Fibroblast of lung (primary cell): ENCODE data around the gene SYNPR. TPM values are rescaled to one million over a fixed set of nuclear protein-coding genes. Genes with fewer than 3 reads are reported as not detected.

Experiments
- DNase-seq, 2 donors: peaks; one replicate each; pipeline versions ENCODE4 v3.0.0 to v3.0.0-alpha.2; 2010; ENCODE audit warnings: low read depth in 2 of 2
- H2AFZ ChIP-seq: 2 replicates; pipeline ENCODE4 v1.5.1; 2012; ENCODE audit warnings: low read length, control low read depth, inconsistent platforms
- H3K27ac ChIP-seq: 2 replicates; pipeline ENCODE4 v1.5.1; 2011; ENCODE audit warnings: low read length, control low read depth; ENCODE audit not compliant: insufficient read depth
- H3K27me3 ChIP-seq: 2 replicates; pipeline ENCODE4 v1.5.1; 2011; ENCODE audit warnings: mild to moderate bottlenecking, low read length; ENCODE audit not compliant: control insufficient read depth, insufficient read depth
- H3K36me3 ChIP-seq: 2 replicates; pipeline ENCODE4 v1.5.1; 2011; ENCODE audit warnings: low read length; ENCODE audit not compliant: control insufficient read depth, insufficient read depth
- H3K4me1 ChIP-seq: 2 replicates; pipeline ENCODE4 v1.5.1; 2011; ENCODE audit warnings: low read length; ENCODE audit not compliant: control insufficient read depth, insufficient read depth; ENCODE audit errors: extremely low read depth
- H3K4me2 ChIP-seq: 2 replicates; pipeline ENCODE4 v1.5.1; 2011; ENCODE audit warnings: low read length, control low read depth; ENCODE audit not compliant: insufficient read depth; ENCODE audit errors: extremely low read depth
- H3K4me3 ChIP-seq, 4 experiments: fragments of 200-600 bp in 1 of 4; sonication (generic) in 1 of 4; replicated peaks in 1 of 4; 2 replicates each; pipeline ENCODE4 v1.5.1; 2011 to 2016; ENCODE audit warnings: low read length in 4 of 4, low read depth in 3 of 4, mild to moderate bottlenecking in 3 of 4, control low read depth in 2 of 4, inconsistent platforms in 1 of 4, mixed read lengths in 1 of 4; ENCODE audit not compliant: insufficient read depth in 1 of 4; ENCODE audit errors: control extremely low read depth in 1 of 4
- H3K79me2 ChIP-seq: 2 replicates; pipeline ENCODE4 v1.5.1; 2012; ENCODE audit warnings: mild to moderate bottlenecking, low read length, inconsistent platforms; ENCODE audit not compliant: control insufficient read depth, insufficient read depth
- H3K9ac ChIP-seq: 2 replicates; pipeline ENCODE4 v1.5.1; 2011; ENCODE audit warnings: mild to moderate bottlenecking, low read length, control low read depth; ENCODE audit not compliant: insufficient read depth
- H3K9me3 ChIP-seq: 2 replicates; pipeline ENCODE4 v1.5.1; 2012; ENCODE audit warnings: low read depth, low read length; ENCODE audit not compliant: control insufficient read depth, insufficient read depth
- H4K20me1 ChIP-seq: 2 replicates; pipeline ENCODE4 v1.5.1; 2011; ENCODE audit warnings: low read length; ENCODE audit not compliant: control insufficient read depth, insufficient read depth; ENCODE audit errors: extremely low read depth
- CTCF ChIP-seq, 2 donors: IDR thresholded peaks in 1 of 2; conservative IDR thresholded peaks in 1 of 2; 1 replicate in 1 of 2; 2 replicates in 1 of 2; pipeline ENCODE4 v1.5.1; 2011 to 2012; ENCODE audit warnings: low read length in 2 of 2, control low read depth in 1 of 2, inconsistent platforms in 1 of 2, low read depth in 1 of 2, mild to moderate bottlenecking in 1 of 2
- EZH2 ChIP-seq: IDR thresholded peaks from 2 replicates; pipeline ENCODE4 v1.5.1; 2012; ENCODE audit warnings: low read length, control low read depth, mild to moderate bottlenecking; ENCODE audit errors: missing control alignments
- polyA plus RNA-seq, 2 donors: library from polyadenylated mRNA; depleted of rRNA in 1 of 2; stranded (reverse) in 1 of 2; unstranded in 1 of 2; fragments of >200 nt; gene quantifications; 2 replicates each; pipeline ENCODE4 v1.2.1, GENCODE V29; 2011 to 2012; ENCODE audit warnings: missing spikeins in 1 of 2
- total RNA-seq: library from RNA; depleted of rRNA; stranded (reverse); fragments of >200 nt; gene quantifications from 2 replicates; pipeline ENCODE4 v1.2.1, GENCODE V29; 2014

SYNPR gene
- total and polyA plus RNA-seq, 2 donors (not counting 1 experiment from before 2014, with no cell fraction given): not detected

GRCh38 chr3:63365671-63366070, 87.6 kb downstream of the SYNPR start:
- DNase-seq: no peak
- Histone ChIP-seq H3K4me1 (no peaks in the 10 kb centered on the region), H2AFZ (no peak overlapping the region), H3K27ac (no peak overlapping the region), H3K36me3 (no peaks in the 10 kb centered on the region), H3K27me3 (no peaks in the 10 kb centered on the region), H3K9ac (no peak overlapping the region), H3K4me2 (no peak overlapping the region), H3K79me2 (no peaks in the 10 kb centered on the region), H3K4me3 (no peak overlapping the region), H3K9me3 (no peaks in the 10 kb centered on the region), H4K20me1 (no peaks in the 10 kb centered on the region)
- TF ChIP-seq EZH2: no peak
- TF ChIP-seq CTCF (conservative IDR thresholded peaks at IDR 0.05 in 1 of 2, IDR thresholded peaks at IDR 0.05 in 1 of 2; ENCODE audit: low read depth in 1 of 2, low read length in 2 of 2): no peak

GRCh38 chr3:63370094-63370493, 92.0 kb downstream of the SYNPR start:
- H3K27me3 ChIP-seq: peaks cover 2% of the 10 kb centered on the region
- H3K9ac ChIP-seq: no peak overlapping the region
- no peaks in the 10 kb centered on the region for H3K36me3 ChIP-seq
- H3K79me2 ChIP-seq: no peaks in the 10 kb centered on the region
- DNase-seq: no peak
- no peak overlapping the region for H2AFZ ChIP-seq
- H3K4me1 ChIP-seq: no peaks in the 10 kb centered on the region
- H3K4me3 ChIP-seq: no peak overlapping the region
- no peak for TF ChIP-seq CTCF (conservative IDR thresholded peaks at IDR 0.05 in 1 of 2, IDR thresholded peaks at IDR 0.05 in 1 of 2; ENCODE audit: low read depth in 1 of 2, low read length in 2 of 2)
- TF ChIP-seq EZH2: no peak
- H4K20me1 ChIP-seq: no peaks in the 10 kb centered on the region
- no peak overlapping the region for H3K27ac ChIP-seq
- H3K4me2 ChIP-seq: no peak overlapping the region
- no peaks in the 10 kb centered on the region for H3K9me3 ChIP-seq

- no peak overlapping the region for H3K4me2 ChIP-seq
- H3K4me1 ChIP-seq: no peaks in the 10 kb centered on the region
- no peaks in the 10 kb centered on the region for H3K36me3 ChIP-seq
- H3K27ac ChIP-seq: no peak overlapping the region
- H3K9me3 ChIP-seq: no peaks in the 10 kb centered on the region
- H3K27me3 ChIP-seq: no peaks in the 10 kb centered on the region
- no peaks in the 10 kb centered on the region for H3K79me2 ChIP-seq
- H4K20me1 ChIP-seq: no peaks in the 10 kb centered on the region
- no peak overlapping the region for H3K4me3 ChIP-seq
- H2AFZ ChIP-seq: no peak overlapping the region
- no peak for TF ChIP-seq EZH2
- no peak for TF ChIP-seq CTCF (conservative IDR thresholded peaks at IDR 0.05 in 1 of 2, IDR thresholded peaks at IDR 0.05 in 1 of 2; ENCODE audit: low read depth in 1 of 2, low read length in 2 of 2)
- no peak for DNase-seq
- no peak overlapping the region for H3K9ac ChIP-seq
These were observed 104.9 kb downstream of the SYNPR start for GRCh38 chr3:63383040-63383439.
